ENCODE results near the gene POLQ.
"Not testable (repeated sequence)": the region's sequence is repeated elsewhere in the genome, so short reads cannot be mapped to it uniquely, and the experiment has no call there.

POLQ gene

GRCh38 chr3:121508389-121508788 is 37.4 kb downstream of the POLQ start:
- no peak for DNase-seq

- no peak for DNase-seq
Measured at GRCh38 chr3:121505256-121505655, 40.5 kb downstream of the POLQ start.

- no peak for DNase-seq
Measured at GRCh38 chr3:121504618-121505017, 41.2 kb downstream of the POLQ start.

GRCh38 chr3:121496786-121497185 is 49.0 kb downstream of the POLQ start:
- no peak for DNase-seq

- no peak for DNase-seq
Measured at GRCh38 chr3:121493431-121493830, 52.4 kb downstream of the POLQ start.

- no peak for DNase-seq
Measured at GRCh38 chr3:121491683-121492320, 54.0 kb downstream of the POLQ start.

GRCh38 chr3:121490161-121490560 is 55.6 kb downstream of the POLQ start:
- DNase-seq, result peak; percentile 49 to 59

- DNase-seq, result no peak
Measured at GRCh38 chr3:121488628-121489027, 57.2 kb downstream of the POLQ start.

GRCh38 chr3:121483290-121483689 is 62.5 kb downstream of the POLQ start:
- DNase-seq, result no peak

- DNase-seq, result no peak
Measured at GRCh38 chr3:121482660-121483059, 63.1 kb downstream of the POLQ start.

- DNase-seq, result no peak
Measured at GRCh38 chr3:121481106-121481880, 64.5 kb downstream of the POLQ start.

GRCh38 chr3:121477589-121477988 is 68.2 kb downstream of the POLQ start:
- DNase-seq, result no peak

- no peak for DNase-seq
Measured at GRCh38 chr3:121473001-121473400, 72.8 kb downstream of the POLQ start.

GRCh38 chr3:121467085-121467484 is 78.7 kb downstream of the POLQ start:
- DNase-seq, result no peak

- DNase-seq, result no peak
Measured at GRCh38 chr3:121463745-121464144, 82.0 kb downstream of the POLQ start.

- DNase-seq, result no peak
Measured at GRCh38 chr3:121462565-121462964, 83.2 kb downstream of the POLQ start.

GRCh38 chr3:121451752-121452151 is 94.0 kb downstream of the POLQ start:
- DNase-seq, result not testable (repeated sequence)

- no peak for DNase-seq
Measured at GRCh38 chr3:121443456-121443855, 102.3 kb downstream of the POLQ start.

- no peak for DNase-seq
Measured at GRCh38 chr3:121436641-121437040, 109.1 kb downstream of the POLQ start.

- no peak for DNase-seq
Measured at GRCh38 chr3:121436074-121436473, 109.7 kb downstream of the POLQ start.

GRCh38 chr3:121431726-121432517 is 113.9 kb downstream of the POLQ start:
- peak; percentile 31 to 41 for DNase-seq

- DNase-seq, result no peak
Measured at GRCh38 chr3:121430664-121431215, 115.0 kb downstream of the POLQ start.

- DNase-seq, result no peak
Measured at GRCh38 chr3:121424549-121424948, 121.2 kb downstream of the POLQ start.

All from inflammatory macrophage (primary cell).